ENCODE results near the gene NUP58.

The NUP58 gene

GRCh38 chr13:25378528-25378927, 77.1 kb downstream of the NUP58 start:
- DNase-seq = no peak

- no peak for DNase-seq
Observed at GRCh38 chr13:25379011-25379410, 77.6 kb downstream of the NUP58 start.

- DNase-seq = no peak
Observed at GRCh38 chr13:25380082-25380481, 78.7 kb downstream of the NUP58 start.

- no peak for DNase-seq
Observed at GRCh38 chr13:25380741-25381324, 79.4 kb downstream of the NUP58 start.

GRCh38 chr13:25384758-25385410, 83.5 kb downstream of the NUP58 start:
- no peak for DNase-seq

- no peak for DNase-seq
Observed at GRCh38 chr13:25391932-25392331, 90.5 kb downstream of the NUP58 start.
